Skeletal muscle satellite cell (primary cell): ENCODE results near the gene PRKAR1A.

ENCODE experiments used
- H3K27me3 ChIP-seq: 2 replicates; pipeline ENCODE4 v1.7.0; 2013; ENCODE audit warnings: low read length; ENCODE audit not compliant: control insufficient read depth, insufficient read depth
- H3K36me3 ChIP-seq: 2 replicates; pipeline ENCODE4 v1.7.0; 2013; ENCODE audit warnings: mild to moderate bottlenecking, control low read depth, low read length; ENCODE audit not compliant: insufficient read depth
- H3K4me1 ChIP-seq: 2 replicates; pipeline ENCODE4 v1.7.0; 2013; ENCODE audit warnings: low read length; ENCODE audit not compliant: control insufficient read depth, insufficient read depth
- H3K4me2 ChIP-seq: 2 replicates; pipeline ENCODE4 v1.7.0; 2013; ENCODE audit warnings: mild to moderate bottlenecking, low read length
- H3K4me3 ChIP-seq: 2 replicates; pipeline ENCODE4 v1.7.0; 2013; ENCODE audit warnings: low read length
- H3K9ac ChIP-seq: 2 replicates; pipeline ENCODE4 v1.7.0; 2013; ENCODE audit warnings: mild to moderate bottlenecking, low read depth, low read length, moderate library complexity
- H3K9me3 ChIP-seq: replicated peaks from 2 replicates; pipeline ENCODE4 v1.7.0; 2013; ENCODE audit warnings: mild to moderate bottlenecking, control low read depth, low read length

Gene PRKAR1A

GRCh38 chr17:68556551-68556950, 44.3 kb downstream of the PRKAR1A start:
- Histone ChIP-seq H3K9me3 (no peaks in the 10 kb centered on the region), H3K4me3 (no peak overlapping the region), H3K4me2 (no peak overlapping the region), H3K27me3 (peaks cover 3% of the 10 kb centered on the region), H3K9ac (no peak overlapping the region), H3K4me1 (no peaks in the 10 kb centered on the region), H3K36me3 (no peaks in the 10 kb centered on the region)

GRCh38 chr17:68559316-68559715, 47.1 kb downstream of the PRKAR1A start:
- H3K36me3 ChIP-seq: no peaks in the 10 kb centered on the region
- H3K9me3 ChIP-seq: no peaks in the 10 kb centered on the region
- H3K27me3 ChIP-seq: peaks cover 3% of the 10 kb centered on the region
- no peaks in the 10 kb centered on the region for H3K4me1 ChIP-seq
- no peak overlapping the region for H3K4me2 ChIP-seq
- H3K4me3 ChIP-seq: no peak overlapping the region
- H3K9ac ChIP-seq: no peak overlapping the region

DNA sequence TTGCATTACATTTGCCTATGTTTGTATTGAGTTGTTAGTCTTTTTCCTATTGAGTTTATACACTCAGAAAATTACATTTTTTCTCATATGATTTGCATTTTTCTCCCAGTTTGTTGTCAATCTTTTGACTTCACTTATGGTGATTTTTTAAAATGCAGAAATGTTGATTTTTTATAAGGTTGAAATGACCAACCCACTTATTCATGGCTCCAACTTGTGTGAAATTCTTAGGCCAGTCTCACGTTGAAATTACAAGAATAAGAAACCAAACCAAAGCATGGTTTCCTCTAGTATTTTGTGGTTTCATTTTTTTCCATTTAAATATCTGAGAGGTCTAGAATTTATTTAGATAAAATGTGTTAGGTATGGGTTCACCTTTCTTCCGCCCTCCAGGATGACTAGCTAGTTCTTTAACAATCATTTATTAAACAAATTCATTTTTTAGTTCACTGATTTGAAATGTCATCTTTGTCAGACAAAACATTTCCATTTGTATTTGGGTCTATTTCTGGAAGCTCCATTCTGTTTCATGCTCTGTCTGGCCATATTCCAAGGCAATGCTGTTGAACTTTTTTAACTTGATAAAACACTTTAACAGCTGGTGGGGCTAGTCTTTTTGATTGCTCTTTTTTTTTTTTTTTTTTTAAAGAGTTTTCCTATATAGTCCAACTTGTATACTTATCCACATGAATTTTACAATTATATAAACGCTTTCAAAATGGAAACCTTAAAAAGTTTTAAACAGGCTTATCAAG, 48.9 kb downstream of the PRKAR1A start:
- H3K4me1 ChIP-seq: no peaks in the 10 kb centered on the region
- H3K4me2 ChIP-seq: no peak overlapping the region
- H3K4me3 ChIP-seq: no peak overlapping the region
- H3K9ac ChIP-seq: no peak overlapping the region
- peaks cover 3% of the 10 kb centered on the region for H3K27me3 ChIP-seq
- H3K36me3 ChIP-seq: no peaks in the 10 kb centered on the region
- no peaks in the 10 kb centered on the region for H3K9me3 ChIP-seq

- H3K4me2 ChIP-seq: no peak overlapping the region
- no peaks in the 10 kb centered on the region for H3K4me1 ChIP-seq
- no peaks in the 10 kb centered on the region for H3K9me3 ChIP-seq
- H3K36me3 ChIP-seq: no peaks in the 10 kb centered on the region
- no peak overlapping the region for H3K9ac ChIP-seq
- H3K4me3 ChIP-seq: no peak overlapping the region
- H3K27me3 ChIP-seq: peaks cover 10% of the 10 kb centered on the region
These were observed 50.5 kb downstream of the PRKAR1A start for GRCh38 chr17:68562736-68563135.

- Histone ChIP-seq H3K4me2 (no peak overlapping the region), H3K4me1 (no peaks in the 10 kb centered on the region), H3K9ac (no peak overlapping the region), H3K4me3 (no peak overlapping the region), H3K36me3 (no peaks in the 10 kb centered on the region), H3K27me3 (peaks cover 10% of the 10 kb centered on the region), H3K9me3 (no peaks in the 10 kb centered on the region)
These were observed 52.3 kb downstream of the PRKAR1A start for GRCh38 chr17:68564415-68565111.

GRCh38 chr17:68565661-68566441, 53.6 kb downstream of the PRKAR1A start:
- no peak overlapping the region for H3K4me2 ChIP-seq
- no peaks in the 10 kb centered on the region for H3K36me3 ChIP-seq
- H3K27me3 ChIP-seq: peaks cover 8% of the 10 kb centered on the region
- H3K9me3 ChIP-seq: no peaks in the 10 kb centered on the region
- no peak overlapping the region for H3K9ac ChIP-seq
- H3K4me1 ChIP-seq: no peaks in the 10 kb centered on the region
- no peak overlapping the region for H3K4me3 ChIP-seq

DNA sequence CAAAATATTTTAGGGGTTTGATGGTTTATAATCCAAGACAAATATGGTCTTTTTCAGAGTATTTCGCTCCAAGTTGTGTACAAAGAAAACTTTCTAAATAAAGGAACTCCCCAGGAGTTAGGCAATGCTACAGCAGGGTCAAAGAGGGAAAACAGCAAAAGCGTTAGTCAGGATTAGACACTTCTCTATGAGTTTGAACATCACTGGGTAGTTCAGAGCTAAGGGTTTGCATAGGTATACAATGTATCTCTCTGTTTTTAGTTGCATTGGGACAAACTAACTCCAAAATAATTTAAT, 54.2 kb downstream of the PRKAR1A start:
- Histone ChIP-seq H3K4me3 (no peak overlapping the region), H3K9ac (no peak overlapping the region)

DNA sequence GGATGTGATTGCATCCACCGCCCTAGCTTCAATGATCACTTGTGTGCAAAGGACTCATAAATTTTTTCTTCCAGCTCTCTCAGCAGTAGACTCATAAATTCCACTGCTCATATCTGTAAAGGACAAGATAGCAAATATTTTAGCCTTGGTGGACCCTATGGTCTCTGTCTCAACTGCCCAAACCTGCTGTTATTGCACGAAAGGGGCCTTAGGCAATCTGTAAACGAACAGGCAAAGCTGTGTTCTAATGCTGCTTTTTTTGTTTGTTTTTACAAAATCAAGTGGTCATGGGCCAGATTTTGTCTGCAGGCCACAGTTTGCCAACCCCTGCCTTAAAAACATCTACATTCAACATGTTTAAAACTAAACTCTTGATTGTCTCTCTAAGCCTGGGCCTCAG, 54.8 kb downstream of the PRKAR1A start:
- Histone ChIP-seq H3K4me1 (no peaks in the 10 kb centered on the region), H3K36me3 (no peaks in the 10 kb centered on the region), H3K9ac (no peak overlapping the region), H3K9me3 (no peaks in the 10 kb centered on the region), H3K27me3 (peaks cover 14% of the 10 kb centered on the region), H3K4me3 (no peak overlapping the region), H3K4me2 (no peak overlapping the region)

More for the DNA sequence above, 54.2 kb downstream of the PRKAR1A start:
- H3K9me3 ChIP-seq: no peaks in the 10 kb centered on the region
- no peaks in the 10 kb centered on the region for H3K4me1 ChIP-seq
- peaks cover 13% of the 10 kb centered on the region for H3K27me3 ChIP-seq
- no peak overlapping the region for H3K4me2 ChIP-seq
- H3K36me3 ChIP-seq: no peaks in the 10 kb centered on the region

GRCh38 chr17:68567581-68567980, 55.4 kb downstream of the PRKAR1A start:
- H3K4me3 ChIP-seq: no peak overlapping the region
- no peaks in the 10 kb centered on the region for H3K4me1 ChIP-seq
- no peak overlapping the region for H3K4me2 ChIP-seq
- H3K9ac ChIP-seq: no peak overlapping the region
- H3K27me3 ChIP-seq: peaks cover 14% of the 10 kb centered on the region
- no peaks in the 10 kb centered on the region for H3K9me3 ChIP-seq
- H3K36me3 ChIP-seq: no peaks in the 10 kb centered on the region

GRCh38 chr17:68568581-68568980, 56.4 kb downstream of the PRKAR1A start:
- no peaks in the 10 kb centered on the region for H3K9me3 ChIP-seq
- no peak overlapping the region for H3K4me2 ChIP-seq
- no peaks in the 10 kb centered on the region for H3K36me3 ChIP-seq
- H3K9ac ChIP-seq: no peak overlapping the region
- no peak overlapping the region for H3K4me3 ChIP-seq
- no peaks in the 10 kb centered on the region for H3K4me1 ChIP-seq
- peaks cover 14% of the 10 kb centered on the region for H3K27me3 ChIP-seq

DNA sequence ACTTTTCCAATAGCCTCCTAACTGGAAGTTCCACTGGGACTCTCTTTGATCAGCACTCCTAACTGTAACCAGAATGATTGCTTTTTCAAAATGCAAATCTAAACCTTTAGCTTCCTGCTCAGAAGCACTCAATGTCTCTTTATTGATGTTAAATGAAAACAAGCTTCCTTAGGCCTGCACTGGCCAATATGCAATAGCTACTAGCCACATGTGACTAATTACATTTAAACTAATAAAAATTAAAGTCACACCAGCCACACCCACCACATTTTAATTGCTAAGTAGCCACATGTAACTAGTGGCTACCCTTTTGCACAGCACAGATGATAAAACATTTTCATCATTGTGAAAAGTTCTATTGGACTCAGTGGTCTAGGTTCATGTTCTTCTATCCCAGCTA, 57.1 kb downstream of the PRKAR1A start:
- no peak overlapping the region for H3K9ac ChIP-seq
- H3K4me3 ChIP-seq: no peak overlapping the region
- H3K27me3 ChIP-seq: peaks cover 14% of the 10 kb centered on the region
- H3K4me1 ChIP-seq: no peaks in the 10 kb centered on the region
- H3K9me3 ChIP-seq: no peaks in the 10 kb centered on the region
- no peak overlapping the region for H3K4me2 ChIP-seq
- H3K36me3 ChIP-seq: no peaks in the 10 kb centered on the region
